Esophagus muscularis mucosa (tissue), 4 donors: ENCODE data around the gene STUM. TPM values are rescaled to one million over a fixed set of nuclear protein-coding genes. Genes with fewer than 3 reads are reported as not detected.
"Not testable (repeated sequence)": the region's sequence is repeated elsewhere in the genome, so short reads cannot be mapped to it uniquely, and the experiment has no call there.

Source experiments
- DNase-seq: peaks from one replicate; pipeline ENCODE4 v3.0.0-alpha.2; 2017; ENCODE audit errors: extremely low spot score
- H3K27ac ChIP-seq, 4 donors: fragments of 200-600 bp; sonication (generic); replicated peaks in 1 of 4; 1 replicate in 3 of 4; 2 replicates in 1 of 4; pipeline ENCODE4 v1.5.1; 2016 to 2019; ENCODE audit warnings: mild to moderate bottlenecking in 1 of 4
- H3K27me3 ChIP-seq, 4 donors: fragments of 200-600 bp; sonication (generic); one replicate each; pipeline versions ENCODE4 v1.5.1 to v1.6.0; 2016 to 2019
- H3K36me3 ChIP-seq, 4 donors: fragments of 200-600 bp; sonication (generic); one replicate each; pipeline ENCODE4 v1.5.1; 2016 to 2019
- H3K4me1 ChIP-seq, 4 donors: fragments of 200-600 bp; sonication (generic); one replicate each; pipeline ENCODE4 v1.5.1; 2016 to 2019
- H3K4me3 ChIP-seq, 4 donors: fragments of 200-600 bp; sonication (generic); 1 replicate in 2 of 4; 2 replicates in 2 of 4; pipeline ENCODE4 v1.5.1; 2016 to 2019; ENCODE audit warnings: mild to moderate bottlenecking in 4 of 4, moderate library complexity in 1 of 4
- H3K9me3 ChIP-seq, 4 donors: fragments of 200-600 bp; sonication (generic); 1 replicate in 3 of 4; 2 replicates in 1 of 4; pipeline ENCODE4 v1.5.1; 2016 to 2019
- CTCF ChIP-seq, 3 experiments: fragments of 200-600 bp in 2 of 3; fragments of 450-650 bp in 1 of 3; sonication (generic) in 2 of 3; IDR thresholded peaks; one replicate each; pipeline ENCODE4 v1.5.1; 2017 to 2019; ENCODE audit warnings: antibody characterized with exemption in 3 of 3, mild to moderate bottlenecking in 2 of 3, moderate library complexity in 1 of 3
- EP300 ChIP-seq: sonication (generic); formaldehyde crosslinking; IDR thresholded peaks from one replicate; pipeline ENCODE4 v1.6.1; 2017; ENCODE audit warnings: antibody characterized with exemption
- POLR2A ChIP-seq: fragments of 450-650 bp; IDR thresholded peaks from one replicate; pipeline ENCODE4 v1.6.1; 2017; ENCODE audit warnings: antibody characterized with exemption, moderate library complexity, mild to moderate bottlenecking, low read depth
- POLR2AphosphoS5 ChIP-seq, 2 donors: sonication (generic); formaldehyde crosslinking; IDR thresholded peaks; one replicate each; pipeline ENCODE4 v1.6.1; 2017; ENCODE audit warnings: antibody characterized with exemption in 2 of 2
- WGBS: methylation state at CpG from one replicate; pipeline ENCODE4 v1.1.5; 2018; 5-methylcytosine and 5-hydroxymethylcytosine counted together
- intact Hi-C: fragments of 100-400 bp; cut with DNase I; formaldehyde crosslinking; loops from one replicate; pipeline ENCODE4 v1.15.1; 2023
- total RNA-seq, 4 donors: library from RNA; depleted of rRNA; stranded (reverse); fragments of >200 nt; gene quantifications; one replicate each; pipeline versions ENCODE4 v1.1.0 to v1.2.1, GENCODE V29; 2016

STUM gene
- total RNA-seq, 4 donors from 2014 or later = 3.1 to 7.6 (median 6.3) TPM

DNA sequence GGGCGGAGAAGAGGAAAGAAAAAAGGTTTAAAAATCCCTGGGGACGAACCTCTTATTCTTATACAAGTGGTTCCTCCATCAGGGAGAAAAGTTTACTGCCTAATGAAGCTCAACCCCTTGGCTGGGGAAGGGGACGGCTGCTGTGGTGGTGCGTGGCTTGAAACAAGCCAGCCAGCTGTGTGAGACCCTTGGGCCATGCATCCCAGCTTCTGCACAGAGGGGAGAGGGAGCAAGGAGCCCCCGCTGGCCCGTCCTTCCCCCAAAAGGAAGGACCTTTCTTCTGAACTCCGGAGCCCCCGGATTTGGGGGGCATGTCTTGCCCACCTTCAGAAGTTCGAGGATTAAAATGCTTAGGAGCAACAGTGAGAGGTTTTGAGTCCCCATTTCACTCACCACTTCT lies 67.3 kb downstream of the STUM start:
- Histone ChIP-seq H3K27me3 (no peaks in the 10 kb centered on the region), H3K27ac (no peak overlapping the region), H3K36me3 (no peaks in the 10 kb centered on the region), H3K4me3 (no peak overlapping the region), H3K4me1 (peaks cover 0 to 9% (median 4%) of the 10 kb centered on the region in 4 donors), H3K9me3 (no peaks in the 10 kb centered on the region)
- intact Hi-C loops = no loop called here
- DNase-seq = no peak
- WGBS = 85% methylated on average over 9 of the region's 9 CpGs
- no peak for TF ChIP-seq POLR2A
- TF ChIP-seq POLR2AphosphoS5 (IDR thresholded peaks at IDR 0.05) = no peak
- no peak for TF ChIP-seq EP300
- no peak for TF ChIP-seq CTCF (IDR thresholded peaks at IDR 0.05)

- WGBS = 77% methylated on average over 1 of the region's 1 CpG
- intact Hi-C loops = no loop called here
- DNase-seq = no peak
- no peak overlapping the region for H3K4me3 ChIP-seq
- H3K27me3 ChIP-seq = no peaks in the 10 kb centered on the region
- peaks cover 0 to under 1% (median 0%) of the 10 kb centered on the region in 4 donors for H3K9me3 ChIP-seq
- H3K4me1 ChIP-seq = peaks cover 0 to 9% (median 4%) of the 10 kb centered on the region in 4 donors
- no peak for TF ChIP-seq POLR2A
- TF ChIP-seq CTCF (IDR thresholded peaks at IDR 0.05) = no peak
- no peak for TF ChIP-seq POLR2AphosphoS5 (IDR thresholded peaks at IDR 0.05)
- TF ChIP-seq EP300 = no peak
- no peak overlapping the region for H3K27ac ChIP-seq
- no peaks in the 10 kb centered on the region for H3K36me3 ChIP-seq
These were observed 68.1 kb downstream of the STUM start for GRCh38 chr1:226616636-226617035.

DNA sequence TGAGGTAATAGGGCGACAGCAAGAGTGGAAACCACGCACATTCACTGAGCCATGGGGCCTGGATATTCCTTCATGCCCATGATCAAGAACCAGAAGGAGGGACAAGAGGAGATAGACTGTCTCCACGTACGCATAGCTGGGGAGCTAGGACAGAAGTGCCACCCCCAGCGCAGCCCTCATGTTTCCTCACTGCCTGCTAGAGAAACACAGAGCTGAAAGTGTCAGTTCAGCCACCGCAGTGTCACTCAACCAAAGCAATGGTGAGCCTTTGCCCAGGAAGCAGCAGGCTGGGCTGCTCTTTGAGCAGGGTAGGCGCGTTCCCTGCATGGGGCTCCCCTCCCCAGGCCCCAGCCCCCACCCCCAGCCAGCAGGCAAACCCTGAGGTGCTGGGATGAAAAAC lies 68.5 kb downstream of the STUM start:
- intact Hi-C loops = no loop called here
- TF ChIP-seq POLR2A (no peak), EP300 (no peak), CTCF (IDR thresholded peaks at IDR 0.05) (no peak), POLR2AphosphoS5 (IDR thresholded peaks at IDR 0.05) (no peak)
- H3K27ac ChIP-seq = no peak overlapping the region
- no peak for DNase-seq
- H3K9me3 ChIP-seq = peaks cover 0 to 5% (median 2%) of the 10 kb centered on the region in 4 donors
- peaks cover 0 to 9% (median 4%) of the 10 kb centered on the region in 4 donors for H3K4me1 ChIP-seq
- H3K27me3 ChIP-seq = no peaks in the 10 kb centered on the region
- 90% methylated on average over 6 of the region's 8 CpGs for WGBS
- no peak overlapping the region for H3K4me3 ChIP-seq
- H3K36me3 ChIP-seq = no peaks in the 10 kb centered on the region

GRCh38 chr1:226617719-226618118 lies 69.2 kb downstream of the STUM start:
- DNase-seq, H3K4me3 ChIP-seq, H3K27me3 ChIP-seq, H3K4me1 ChIP-seq, H3K27ac ChIP-seq, H3K9me3 ChIP-seq, H3K36me3 ChIP-seq, intact Hi-C loops: not testable (repeated sequence)
- WGBS = 100% methylated on average over 1 of the region's 1 CpG

DNA sequence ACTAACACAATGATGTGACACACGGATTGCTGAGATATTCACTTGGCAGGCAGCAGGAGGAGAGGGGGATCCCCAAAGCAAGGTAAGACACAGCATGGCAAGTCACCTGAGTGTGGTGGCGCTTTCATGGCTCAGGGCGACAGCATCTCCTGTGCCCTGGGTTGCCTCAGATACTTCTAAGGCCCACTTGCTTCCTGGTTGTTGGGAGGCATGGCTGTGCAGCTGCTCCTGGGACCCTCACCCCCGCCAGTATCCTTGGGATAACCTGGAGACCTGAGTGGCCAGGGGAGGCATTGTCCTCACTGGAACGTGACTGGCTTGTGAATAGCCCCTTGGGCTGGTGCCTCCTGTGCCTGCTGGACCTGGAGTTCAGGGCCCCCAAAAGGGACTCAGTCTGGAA lies 69.8 kb downstream of the STUM start:
- Histone ChIP-seq H3K4me1 (peaks cover 0 to 9% (median 4%) of the 10 kb centered on the region in 4 donors), H3K27ac (no peak overlapping the region), H3K9me3 (peaks cover 0 to 8% (median 3%) of the 10 kb centered on the region in 4 donors), H3K27me3 (no peaks in the 10 kb centered on the region), H3K36me3 (no peaks in the 10 kb centered on the region), H3K4me3 (no peak overlapping the region)
- intact Hi-C loops = no loop called here
- TF ChIP-seq POLR2A (no peak), EP300 (no peak), CTCF (IDR thresholded peaks at IDR 0.05) (no peak), POLR2AphosphoS5 (IDR thresholded peaks at IDR 0.05) (no peak)
- 88% methylated on average over 4 of the region's 5 CpGs for WGBS
- no peak for DNase-seq
